ENCODE data around the gene TPCN2. TPM values are rescaled to one million over a fixed set of nuclear protein-coding genes. Genes with fewer than 3 reads are reported as not detected.

TPCN2 gene
- total RNA-seq, 1 experiment from 2014 or later = 5.5 TPM

DNA sequence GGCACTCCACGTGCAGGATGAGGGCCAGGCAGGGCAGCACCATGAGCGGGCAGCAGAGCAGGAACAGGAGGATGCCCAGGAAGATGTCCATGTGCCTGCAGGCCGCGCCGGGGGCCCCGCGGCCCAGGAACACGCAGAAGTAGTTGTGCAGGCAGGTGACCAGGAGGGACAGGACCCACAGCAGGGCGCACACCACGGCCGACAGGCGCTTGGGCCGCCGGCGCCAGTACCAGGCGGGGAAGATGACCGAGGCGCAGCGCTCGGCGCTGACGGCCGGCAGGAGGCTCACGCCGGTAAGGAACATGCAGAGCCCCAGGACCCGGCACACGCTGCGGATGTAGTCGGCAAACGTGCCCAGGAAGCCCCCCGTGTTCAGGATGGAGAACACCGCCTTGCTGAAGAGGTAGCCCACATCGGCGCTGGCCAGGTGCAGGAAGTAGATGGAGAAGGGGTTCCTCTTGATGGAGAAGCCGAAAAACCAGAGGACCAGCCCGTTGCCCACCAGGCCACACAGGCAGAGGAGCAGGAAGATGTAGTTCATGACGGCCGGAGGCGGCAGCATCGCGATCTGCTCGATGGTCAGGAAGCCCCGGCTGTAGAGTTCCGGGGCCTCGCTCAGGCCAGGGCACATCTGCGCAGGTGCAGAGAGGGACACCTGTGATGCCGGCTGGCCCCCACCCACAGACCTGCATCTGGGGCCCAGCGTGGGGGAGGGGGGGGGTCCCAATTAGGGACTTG lies 42.9 kb upstream of the TPCN2 start:
- no peak for DNase-seq
- no peaks in the 10 kb centered on the region for H3K9me3 ChIP-seq (replicated peaks)
- H3K27ac ChIP-seq = no peak overlapping the region
- H3K36me3 ChIP-seq = no peaks in the 10 kb centered on the region
- peaks cover 14% of the 10 kb centered on the region; the same call in 1 of the 2 replicates for H3K27me3 ChIP-seq
- peaks cover 11% of the 10 kb centered on the region; the same call in 1 of the 2 replicates for H3K4me1 ChIP-seq
- no peak overlapping the region for H3K4me3 ChIP-seq

DNA sequence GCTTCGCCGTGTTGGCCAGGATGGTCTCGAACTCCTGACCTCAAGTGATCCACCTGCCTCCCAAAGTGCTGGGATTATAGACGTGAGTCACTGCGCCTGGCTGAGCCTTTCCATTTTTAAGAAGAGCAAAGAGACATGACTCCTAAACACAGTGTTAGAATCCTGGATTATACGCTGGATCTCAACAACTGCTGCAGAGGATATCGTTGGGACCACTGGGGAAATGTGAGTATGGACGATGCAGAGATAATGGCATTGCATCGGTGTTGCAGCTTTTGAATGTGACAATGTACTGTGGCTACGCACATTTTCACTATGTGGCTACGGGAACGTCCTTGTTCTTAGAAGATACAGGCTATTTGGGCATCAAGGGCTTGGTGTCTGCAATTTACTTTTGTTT lies 41.9 kb upstream of the TPCN2 start:
- H3K4me3 ChIP-seq = no peak overlapping the region
- H3K27ac ChIP-seq = no peak overlapping the region
- no peaks in the 10 kb centered on the region for H3K36me3 ChIP-seq
- DNase-seq = no peak
- no peaks in the 10 kb centered on the region for H3K9me3 ChIP-seq (replicated peaks)
- peaks cover 11% of the 10 kb centered on the region; the same call in 1 of the 2 replicates for H3K4me1 ChIP-seq
- peaks cover 10% of the 10 kb centered on the region; the same call in 1 of the 2 replicates for H3K27me3 ChIP-seq

DNA sequence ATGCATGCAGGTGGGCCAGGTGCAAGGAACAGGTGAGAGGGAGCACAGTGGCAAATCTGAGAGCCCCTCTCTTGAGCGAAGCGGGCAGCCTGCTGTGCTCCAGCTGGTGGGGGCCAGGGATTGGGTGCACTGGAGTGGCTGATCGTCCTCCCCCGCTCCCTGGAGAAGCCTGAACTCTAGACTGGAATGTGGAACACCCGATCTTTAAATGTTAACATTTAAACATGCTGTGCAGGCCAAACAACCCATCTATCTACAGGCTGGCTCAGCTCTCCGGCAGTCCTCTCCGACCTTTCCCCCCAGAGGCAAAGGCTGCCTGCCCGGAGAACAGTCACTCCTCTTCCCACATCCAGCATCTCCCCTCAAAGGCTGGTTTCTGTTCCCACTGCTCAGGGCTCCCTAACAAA lies 40.8 kb upstream of the TPCN2 start:
- DNase-seq = no peak
- H3K9me3 ChIP-seq (replicated peaks) = no peaks in the 10 kb centered on the region
- peaks cover 1% of the 10 kb centered on the region; the same call in 1 of the 2 replicates for H3K27me3 ChIP-seq
- H3K36me3 ChIP-seq = no peaks in the 10 kb centered on the region
- peaks cover 16% of the 10 kb centered on the region; the same call in 1 of the 2 replicates for H3K4me1 ChIP-seq
- no peak overlapping the region for H3K4me3 ChIP-seq
- no peak overlapping the region for H3K27ac ChIP-seq

DNA sequence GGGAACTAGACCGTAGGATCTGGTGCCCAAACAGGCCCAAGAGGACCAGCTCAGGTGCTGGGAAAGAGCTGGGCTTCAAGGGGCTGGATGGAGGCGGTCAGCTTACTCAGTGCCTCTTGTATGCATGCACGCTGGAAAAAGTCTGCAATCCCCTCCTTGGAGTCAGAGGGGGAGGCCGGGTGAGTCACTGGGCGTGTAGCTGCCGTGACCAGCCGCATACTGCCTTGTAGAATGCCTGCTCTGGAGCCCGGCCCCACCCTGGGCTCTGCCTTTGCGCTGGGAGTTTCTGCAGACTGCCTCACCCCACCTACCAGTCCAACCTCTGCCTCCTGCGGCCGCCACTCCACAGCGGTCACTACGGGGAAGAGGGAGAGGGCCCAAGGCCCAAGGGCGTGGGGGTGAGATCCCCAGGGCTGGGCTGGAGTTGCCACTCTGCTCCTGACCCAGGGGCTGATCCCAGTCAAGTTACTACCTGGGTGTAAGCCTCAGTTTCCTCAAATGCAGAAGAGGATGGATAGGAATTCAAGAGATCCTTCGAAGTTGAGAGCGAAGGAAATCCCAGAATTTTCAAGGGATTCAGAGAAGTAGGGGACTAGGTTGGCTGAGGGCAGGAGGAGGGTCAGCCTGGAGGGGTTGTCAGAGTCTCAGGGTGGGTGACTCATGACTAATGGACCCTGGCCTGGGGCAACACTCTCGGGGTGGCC lies 39.8 kb upstream of the TPCN2 start:
- Histone ChIP-seq H3K27ac (no peak overlapping the region), H3K9me3 (replicated peaks) (no peaks in the 10 kb centered on the region), H3K4me1 (peaks cover 16% of the 10 kb centered on the region; the same call in 1 of the 2 replicates), H3K27me3 (no peaks in the 10 kb centered on the region; the same call in 1 of the 2 replicates), H3K4me3 (no peak overlapping the region), H3K36me3 (no peaks in the 10 kb centered on the region)
- DNase-seq = peak; percentile 51 to 66

DNA sequence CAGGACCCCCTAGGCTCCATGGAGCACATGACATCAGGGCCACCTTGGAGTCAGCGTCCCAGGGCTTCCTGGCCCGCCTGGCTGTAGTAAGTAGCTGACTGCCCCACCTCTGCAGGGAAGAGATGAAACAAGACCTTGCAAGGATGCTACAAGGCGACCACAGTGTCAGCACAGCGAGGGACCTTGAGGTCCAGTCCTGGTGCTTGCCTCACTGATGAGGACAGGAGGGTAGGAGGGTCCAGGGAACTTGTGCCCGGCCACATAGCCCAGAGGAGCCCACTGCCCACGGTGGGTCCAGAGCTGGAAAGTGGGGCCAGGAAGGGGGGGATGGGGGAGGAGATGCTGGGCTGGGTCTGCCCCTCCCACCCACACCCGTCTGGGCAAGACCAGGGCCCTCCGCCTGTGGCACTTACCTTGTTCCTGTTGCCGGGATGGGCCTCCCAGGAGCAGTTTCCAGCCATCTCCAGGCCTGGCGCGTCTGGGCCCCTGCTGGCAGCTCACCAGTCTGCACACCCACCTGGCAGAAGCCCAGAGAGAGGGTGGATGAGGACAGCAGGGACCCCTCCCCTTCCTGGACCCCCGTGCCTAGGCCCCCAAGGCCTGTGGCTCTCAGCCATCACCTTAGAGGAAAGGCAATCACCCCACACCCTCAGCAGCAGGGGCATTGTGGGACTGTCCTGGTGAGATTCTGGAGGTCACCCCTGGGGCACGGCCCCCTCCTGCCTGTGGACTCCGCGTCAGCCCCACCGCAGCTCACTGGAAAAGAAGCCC lies 39.1 kb upstream of the TPCN2 start:
- Histone ChIP-seq H3K9me3 (replicated peaks) (no peaks in the 10 kb centered on the region), H3K27ac (no peak overlapping the region), H3K27me3 (no peaks in the 10 kb centered on the region; the same call in 1 of the 2 replicates), H3K4me1 (peaks cover 16% of the 10 kb centered on the region; the same call in 1 of the 2 replicates), H3K4me3 (no peak overlapping the region), H3K36me3 (no peaks in the 10 kb centered on the region)
- DNase-seq = no peak

DNA sequence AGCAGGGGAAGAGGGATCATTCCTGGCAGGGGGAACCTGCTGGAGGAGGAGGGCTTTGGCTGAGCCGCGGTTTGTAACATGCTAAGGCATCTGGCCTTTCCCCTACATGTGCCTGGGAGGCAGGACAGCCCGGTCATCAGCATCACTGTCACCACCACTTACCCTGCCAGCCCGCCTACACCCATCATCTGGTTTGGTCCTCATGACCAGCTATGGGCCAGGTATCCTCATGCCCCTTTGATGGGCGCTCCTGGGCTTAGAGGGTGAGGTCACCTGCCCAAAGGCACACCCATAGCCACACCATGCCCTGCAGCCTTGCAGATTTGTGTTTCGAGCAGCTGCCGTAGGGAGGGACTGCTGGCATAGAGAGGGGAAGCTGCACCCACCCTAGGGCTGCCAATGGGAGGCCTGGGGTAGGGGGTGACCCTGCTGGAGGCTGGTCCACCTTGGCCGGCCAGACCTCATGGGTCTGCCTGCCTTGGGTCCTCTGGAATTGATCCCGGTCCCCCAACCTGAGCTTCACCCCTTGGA lies 38.3 kb upstream of the TPCN2 start:
- no peak overlapping the region for H3K27ac ChIP-seq
- no peaks in the 10 kb centered on the region for H3K9me3 ChIP-seq (replicated peaks)
- peaks cover 16% of the 10 kb centered on the region; the same call in 1 of the 2 replicates for H3K4me1 ChIP-seq
- H3K36me3 ChIP-seq = no peaks in the 10 kb centered on the region
- no peak overlapping the region for H3K4me3 ChIP-seq
- no peak for DNase-seq
- no peaks in the 10 kb centered on the region; the same call in 1 of the 2 replicates for H3K27me3 ChIP-seq

DNA sequence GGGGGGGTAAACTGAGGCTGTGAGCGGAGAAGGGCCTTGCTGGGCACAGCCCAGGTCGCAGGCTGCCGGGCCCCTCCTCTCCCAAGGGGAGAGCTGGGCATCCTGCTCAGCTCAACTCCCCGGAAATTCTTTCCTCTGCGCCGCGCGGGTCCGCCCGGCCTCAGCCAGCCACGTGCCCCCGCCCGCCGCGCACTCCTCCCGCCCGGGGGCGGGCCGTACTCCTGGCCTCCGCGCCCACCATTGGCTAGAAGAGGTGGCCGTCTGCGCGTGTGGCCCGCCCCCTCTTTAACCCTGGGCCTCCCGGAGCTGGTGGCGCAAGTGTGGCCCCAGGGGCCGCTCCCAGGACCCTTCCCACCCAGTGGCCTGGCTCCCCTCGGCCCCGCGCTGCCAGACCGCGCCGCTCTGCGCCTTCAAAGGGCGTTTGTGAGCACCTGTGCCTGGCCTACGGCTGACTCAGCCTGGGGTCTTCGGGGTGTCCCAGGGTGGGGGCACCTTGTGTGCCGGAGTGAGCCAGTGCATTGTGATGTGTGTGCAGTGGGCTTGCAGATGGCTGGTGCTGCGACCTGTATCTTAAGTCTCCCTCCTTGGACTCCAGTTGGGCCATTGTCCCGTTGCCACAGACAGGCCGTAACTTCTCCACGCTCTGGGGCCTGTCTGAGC lies 37.6 kb upstream of the TPCN2 start:
- Histone ChIP-seq H3K4me3 (no peak overlapping the region), H3K36me3 (no peaks in the 10 kb centered on the region), H3K27ac (no peak overlapping the region), H3K27me3 (no peaks in the 10 kb centered on the region; the same call in 1 of the 2 replicates), H3K4me1 (peaks cover 16% of the 10 kb centered on the region; the same call in 1 of the 2 replicates), H3K9me3 (replicated peaks) (no peaks in the 10 kb centered on the region)
- DNase-seq = no peak

DNA sequence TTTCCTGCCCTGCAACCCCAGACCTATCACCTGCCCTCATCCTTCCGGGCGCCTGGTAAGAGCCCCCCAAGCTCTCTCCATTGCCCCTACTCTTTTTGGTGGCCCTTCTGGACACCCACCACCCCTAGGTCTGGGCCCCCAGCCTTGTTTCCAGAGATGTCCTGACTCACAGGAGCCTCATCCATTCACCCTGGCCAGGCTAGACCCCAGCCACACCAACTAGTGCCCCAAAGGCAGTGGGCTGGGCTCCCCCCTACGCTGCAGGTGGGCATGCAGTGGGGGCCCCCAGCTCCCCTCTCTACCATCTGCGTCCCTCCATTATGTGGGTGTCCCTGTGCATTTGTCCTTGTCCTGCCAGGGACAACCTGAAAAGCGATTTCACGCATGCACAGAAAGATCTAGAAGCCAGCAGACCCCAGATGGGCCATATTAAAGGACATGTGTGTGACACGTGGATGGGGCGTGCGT lies 37.1 kb upstream of the TPCN2 start:
- Histone ChIP-seq H3K9me3 (replicated peaks) (no peaks in the 10 kb centered on the region), H3K27ac (no peak overlapping the region), H3K4me3 (no peak overlapping the region), H3K36me3 (no peaks in the 10 kb centered on the region), H3K4me1 (peaks cover 16% of the 10 kb centered on the region; the same call in 1 of the 2 replicates), H3K27me3 (no peaks in the 10 kb centered on the region; the same call in 1 of the 2 replicates)
- no peak for DNase-seq

DNA sequence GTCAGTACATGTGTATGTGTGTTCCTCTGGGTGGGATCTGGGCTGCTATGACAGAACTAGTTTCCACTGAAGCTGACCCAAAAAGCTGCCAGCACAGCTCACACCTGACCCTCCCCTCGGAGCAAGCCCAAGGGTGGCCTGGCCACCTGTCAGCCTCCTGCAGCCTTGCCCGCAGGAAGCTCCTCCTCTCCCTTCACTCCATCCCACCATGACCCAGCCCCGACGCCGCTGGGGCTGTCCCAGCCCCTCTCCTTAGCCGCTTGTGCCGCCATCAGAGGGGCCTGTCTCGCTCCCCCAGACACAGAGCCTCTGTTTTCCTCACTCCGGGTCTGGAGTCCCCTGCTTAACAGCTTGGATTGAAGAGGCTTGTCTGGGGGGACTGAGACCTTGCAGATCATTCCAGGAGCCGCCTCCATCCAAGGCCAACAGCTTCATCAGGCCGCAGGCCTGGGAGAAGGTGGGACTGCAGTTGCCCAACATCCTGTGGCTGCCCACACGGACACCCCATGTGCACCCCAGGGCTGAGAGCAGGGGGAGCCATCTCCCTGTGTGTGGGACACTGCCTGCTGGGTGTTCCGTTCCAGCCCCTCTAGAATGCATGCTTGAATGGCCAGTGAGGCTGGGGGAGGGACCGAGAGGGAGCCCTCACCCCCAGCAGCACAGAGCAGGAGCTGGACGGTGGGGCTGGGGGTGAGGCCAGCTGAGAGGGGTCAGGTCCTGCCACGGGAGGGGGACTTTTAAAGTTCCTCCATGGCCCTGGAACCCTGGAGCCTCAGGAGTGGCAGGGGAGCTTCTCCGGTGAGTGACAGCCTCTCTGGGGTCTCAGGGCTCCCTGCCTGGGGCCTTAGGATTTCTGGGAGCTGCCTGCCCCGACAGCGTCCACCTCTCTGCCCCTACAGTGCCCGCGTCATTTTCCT lies 36.4 kb upstream of the TPCN2 start:
- H3K4me1 ChIP-seq = peaks cover 16% of the 10 kb centered on the region; the same call in 1 of the 2 replicates
- no peak for DNase-seq
- no peaks in the 10 kb centered on the region for H3K9me3 ChIP-seq (replicated peaks)
- H3K36me3 ChIP-seq = no peaks in the 10 kb centered on the region
- H3K27me3 ChIP-seq = no peaks in the 10 kb centered on the region; the same call in 1 of the 2 replicates
- no peak overlapping the region for H3K27ac ChIP-seq
- H3K4me3 ChIP-seq = peak overlapping the region; percentile 49

DNA sequence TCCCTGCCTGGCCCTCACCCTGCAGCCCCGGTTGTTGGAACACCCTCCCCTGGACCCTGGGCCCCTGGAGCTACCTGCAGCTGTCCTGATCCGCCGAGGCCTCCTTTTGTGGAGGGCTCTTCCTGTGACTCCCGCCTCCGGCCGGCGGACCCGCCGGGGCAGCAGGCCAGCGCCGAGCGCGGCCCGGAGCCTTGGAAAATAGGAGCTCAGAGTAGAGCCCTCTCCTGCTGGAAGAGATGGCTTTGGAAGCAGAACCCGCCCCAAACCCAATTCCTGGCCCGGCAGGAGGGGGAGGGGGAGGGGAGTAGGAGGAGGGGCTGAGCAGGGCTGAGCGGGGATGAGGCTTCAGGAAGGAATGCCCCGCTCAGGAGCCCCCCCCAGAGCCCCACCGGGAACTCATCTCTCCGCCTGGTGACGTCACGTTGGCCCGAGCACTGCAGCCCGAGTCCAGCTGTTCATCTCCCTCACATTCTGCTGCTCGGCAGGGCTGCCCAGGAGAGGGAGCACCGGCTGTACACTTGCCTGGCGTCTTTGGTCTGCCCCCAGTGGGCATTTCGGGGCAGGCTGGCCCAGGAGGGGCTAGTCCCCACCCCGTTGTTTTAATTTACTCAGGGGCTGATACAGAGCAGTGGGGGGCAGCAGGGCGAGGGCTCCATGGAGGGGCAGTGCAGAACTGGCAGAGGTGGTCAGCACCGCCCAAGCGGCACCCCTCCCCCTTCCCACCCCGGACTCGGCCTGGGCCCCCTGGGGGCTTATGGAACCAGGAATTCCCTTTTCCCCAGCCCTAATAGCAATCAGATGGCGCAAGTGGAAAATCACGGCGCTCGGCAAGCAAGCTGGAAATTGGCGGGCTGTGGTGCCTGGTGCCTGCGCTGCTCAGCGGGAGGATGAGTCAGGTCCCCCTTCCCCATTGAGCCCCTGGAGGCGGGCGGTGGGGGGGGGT lies 35.5 kb upstream of the TPCN2 start, which contains the start of gene MRGPRF:
TSS of gene MRGPRF (minus strand) at position 238 of the 943 bp plus-strand sequence. CDS start 3,345 bp downstream, outside the sequence.
- Histone ChIP-seq H3K27me3 (no peaks in the 10 kb centered on the region; the same call in 1 of the 2 replicates), H3K4me1 (peaks cover 13% of the 10 kb centered on the region; the same call in 1 of the 2 replicates), H3K27ac (no peak within 1 kb of the TSS), H3K9me3 (replicated peaks) (no peaks in the 10 kb centered on the region), H3K36me3 (no peaks in the 10 kb centered on the region), H3K4me3 (peak within 1 kb of the TSS; percentile 49)
- DNase-seq = peak; percentile 72 to 73

DNA sequence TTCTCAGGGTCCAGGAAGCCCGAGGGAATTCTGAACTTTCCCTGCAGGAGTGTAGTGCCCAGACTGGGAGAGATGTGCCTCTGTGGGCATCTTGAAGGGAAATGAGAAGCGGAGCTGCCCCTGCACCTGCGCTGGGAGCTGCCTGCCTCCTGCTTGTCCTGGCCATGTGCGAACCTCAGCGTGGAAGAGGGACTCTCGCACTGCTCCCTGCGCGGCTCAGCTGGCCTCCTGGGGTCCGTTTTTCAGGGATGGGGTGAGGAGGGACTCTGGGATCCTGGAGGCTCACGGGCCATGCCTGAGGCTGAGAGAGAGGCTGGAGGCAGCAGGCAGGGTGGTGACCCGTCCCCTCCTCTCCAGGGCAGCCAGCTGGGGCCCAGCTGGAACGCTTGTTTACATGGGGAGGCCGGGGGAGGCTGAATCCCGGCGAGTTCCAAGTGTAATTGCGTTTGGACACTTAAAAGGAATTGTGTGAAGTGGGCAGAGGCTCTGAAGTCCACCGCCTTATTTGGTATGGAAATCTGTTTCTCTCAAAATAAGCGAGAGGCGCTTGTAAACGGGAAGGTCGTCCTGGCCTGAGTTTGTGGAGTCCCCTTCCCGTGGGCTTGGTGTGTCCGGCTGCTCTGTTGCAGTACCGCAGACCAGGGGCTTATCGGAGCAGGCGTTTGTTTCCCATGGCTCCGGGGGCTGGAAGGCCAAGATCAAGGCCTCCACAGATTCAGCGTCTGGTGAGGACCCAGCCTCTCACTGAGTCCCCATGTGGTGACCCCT lies 34.5 kb upstream of the TPCN2 start:
- Histone ChIP-seq H3K4me1 (peaks cover 5% of the 10 kb centered on the region; the same call in 1 of the 2 replicates), H3K27me3 (no peaks in the 10 kb centered on the region; the same call in 1 of the 2 replicates), H3K36me3 (no peaks in the 10 kb centered on the region), H3K27ac (no peak overlapping the region), H3K9me3 (replicated peaks) (no peaks in the 10 kb centered on the region), H3K4me3 (no peak overlapping the region)
- no peak for DNase-seq
